GM18499 (cell line): ENCODE measurements around the gene CNTN4.

ENCODE experiments used
- ATAC-seq: cut with Tn5 transposase; IDR thresholded peaks from one replicate; pipeline ENCODE4 v1.9.1; 2021; ENCODE audit warnings: moderate number of reproducible peaks; ENCODE audit not compliant: insufficient read depth, unreplicated experiment

The CNTN4 gene

GRCh38 chr3:2375376-2375775 lies 276.7 kb downstream of the CNTN4 start:
- ATAC-seq, result no peak

- ATAC-seq, result no peak
These were observed 278.6 kb downstream of the CNTN4 start for GRCh38 chr3:2377281-2377680.

GRCh38 chr3:2390926-2391532 lies 292.4 kb downstream of the CNTN4 start:
- ATAC-seq, result no peak

- no peak for ATAC-seq
These were observed 293.2 kb downstream of the CNTN4 start for GRCh38 chr3:2391896-2392295.

- ATAC-seq, result no peak
These were observed 294.3 kb downstream of the CNTN4 start for GRCh38 chr3:2392981-2393380.

- no peak for ATAC-seq
These were observed 316.4 kb downstream of the CNTN4 start for GRCh38 chr3:2415083-2415482.

GRCh38 chr3:2420919-2421318 lies 322.3 kb downstream of the CNTN4 start:
- no peak for ATAC-seq

- no peak for ATAC-seq
These were observed 324.5 kb downstream of the CNTN4 start for GRCh38 chr3:2423143-2423542.

- no peak for ATAC-seq
These were observed 342.9 kb downstream of the CNTN4 start for GRCh38 chr3:2441558-2441957.

GRCh38 chr3:2446146-2446545 lies 347.5 kb downstream of the CNTN4 start:
- ATAC-seq, result no peak

GRCh38 chr3:2452249-2452648 lies 353.6 kb downstream of the CNTN4 start:
- ATAC-seq, result no peak

GRCh38 chr3:2454865-2455264 lies 356.2 kb downstream of the CNTN4 start:
- ATAC-seq, result no peak

GRCh38 chr3:2456788-2457187 lies 358.1 kb downstream of the CNTN4 start:
- ATAC-seq, result no peak

- no peak for ATAC-seq
These were observed 360.1 kb downstream of the CNTN4 start for GRCh38 chr3:2458816-2459215.

GRCh38 chr3:2465842-2466241 lies 367.2 kb downstream of the CNTN4 start:
- no peak for ATAC-seq

GRCh38 chr3:2468816-2469215 lies 370.1 kb downstream of the CNTN4 start:
- ATAC-seq, result no peak

- ATAC-seq, result no peak
These were observed 378.3 kb downstream of the CNTN4 start for GRCh38 chr3:2476996-2477395.

GRCh38 chr3:2477620-2478019 lies 379.0 kb downstream of the CNTN4 start:
- no peak for ATAC-seq

- ATAC-seq, result no peak
These were observed 385.7 kb downstream of the CNTN4 start for GRCh38 chr3:2484162-2485026.

GRCh38 chr3:2485027-2485375 lies 386.3 kb downstream of the CNTN4 start:
- no peak for ATAC-seq

- ATAC-seq, result no peak
These were observed 397.1 kb downstream of the CNTN4 start for GRCh38 chr3:2495746-2496145.

- ATAC-seq, result no peak
These were observed 406.2 kb downstream of the CNTN4 start for GRCh38 chr3:2504912-2505311.
